Uterus (tissue), 2 donors: ENCODE measurements around the gene PLA2G6.

Experiments
- CTCF ChIP-seq, 4 experiments: fragments of 200-600 bp in 2 of 4; fragments of 450-650 bp in 2 of 4; sonication (generic) in 2 of 4; IDR thresholded peaks; one replicate each; pipeline ENCODE4 v1.5.1; 2016 to 2019; ENCODE audit warnings: antibody characterized with exemption in 4 of 4, mild to moderate bottlenecking in 2 of 4, moderate library complexity in 1 of 4
- POLR2A ChIP-seq, 2 donors: fragments of 450-650 bp; IDR thresholded peaks; one replicate each; pipeline ENCODE4 v1.6.1; 2016; ENCODE audit warnings: antibody characterized with exemption in 2 of 2, mild to moderate bottlenecking in 1 of 2, moderate library complexity in 1 of 2

DNA sequence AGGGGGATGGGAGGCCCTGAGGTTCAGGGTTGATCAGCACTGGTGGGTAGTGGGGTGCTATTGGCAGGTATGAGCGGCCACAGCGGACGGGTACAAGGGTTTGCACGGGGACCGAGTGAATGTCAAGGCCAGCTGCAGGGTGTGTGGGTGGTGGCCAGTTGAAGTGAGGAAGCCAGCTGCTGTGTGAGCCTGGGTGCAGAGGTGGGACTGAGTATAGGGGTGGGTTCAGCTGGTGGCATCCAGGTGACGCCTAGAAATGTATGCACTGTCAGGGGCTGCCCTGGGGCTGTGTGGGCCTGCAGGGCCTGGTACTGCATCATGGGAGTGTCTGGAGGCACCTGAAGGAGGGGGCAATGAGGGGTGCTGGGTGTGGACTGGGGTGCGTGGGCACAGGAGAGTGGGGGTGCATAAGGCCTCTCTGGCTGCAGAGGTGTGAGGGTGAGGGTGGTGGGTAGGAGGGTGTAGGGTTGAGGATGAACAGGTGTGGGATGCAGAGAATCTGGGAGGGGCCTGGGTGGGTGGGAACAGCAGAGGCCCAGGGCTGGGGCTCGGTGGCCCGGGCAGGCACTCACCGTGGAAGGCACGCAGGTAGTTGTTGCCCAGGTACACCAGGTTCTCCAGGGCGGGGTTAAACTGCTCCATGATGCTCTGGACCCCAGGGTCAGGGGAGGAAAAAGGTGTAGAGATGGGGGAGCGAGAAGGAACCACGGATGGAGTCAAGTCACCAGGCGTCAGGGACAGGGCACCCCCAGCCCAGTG, 72.9 kb downstream of the PLA2G6 start:
- TF ChIP-seq CTCF (IDR thresholded peaks at IDR 0.05) = no peak
- no peak for TF ChIP-seq POLR2A (IDR thresholded peaks at IDR 0.05)
